ENCODE measurements around the gene UHMK1.
A peak's percentile ranks its signal among the peaks of the same experiment; 100 is the strongest.

UHMK1 gene

DNA sequence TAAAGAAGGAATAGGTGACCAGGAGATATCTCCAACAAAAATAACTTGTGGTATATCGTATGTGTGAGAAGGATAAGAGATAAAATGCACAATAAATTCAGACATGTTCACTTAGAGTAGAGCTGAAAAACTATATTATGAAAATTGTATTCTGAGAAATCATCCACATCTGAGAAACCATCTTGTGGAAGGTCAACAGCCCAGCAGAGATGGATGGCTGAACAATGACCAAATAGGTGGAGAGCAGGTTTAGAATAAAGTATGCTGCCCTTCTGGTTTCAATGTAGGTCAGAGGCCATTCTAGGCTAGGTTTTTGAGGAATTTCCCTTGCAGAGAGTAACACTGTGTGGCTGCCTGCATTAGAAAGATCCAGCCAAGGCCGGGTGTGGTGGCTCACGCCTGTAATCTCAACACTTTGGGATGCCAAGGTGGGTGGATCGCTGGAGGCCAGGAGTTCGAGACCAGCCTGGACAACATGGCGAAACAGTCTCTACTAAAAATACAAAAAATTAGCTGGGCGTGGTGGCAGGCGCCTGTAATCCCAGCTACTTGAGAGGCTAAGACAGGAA is 55.1 kb downstream of the UHMK1 start:
- H3K27ac ChIP-seq: peak overlapping the region; percentile 53; the same call in 1 of the 2 replicates
- TF ChIP-seq EZH2 (IDR thresholded peaks at IDR 0.05) (no peak), POLR2AphosphoS5 (IDR thresholded peaks at IDR 0.05; ENCODE audit: borderline replicate concordance, low read depth, low read length) (no peak), FOXP2 (optimal IDR thresholded peaks at IDR 0.05; ENCODE audit: control extremely low read depth, extremely low read length, insufficient read depth) (no peak)
- H3K9ac ChIP-seq (ENCODE audit: insufficient read length): no peak overlapping the region
- no peak for DNase-seq (ENCODE audit: low read depth, low spot score)
- no peaks in the 10 kb centered on the region for H3K36me3 ChIP-seq (ENCODE audit: insufficient read depth, low read length)
- H3K9me3 ChIP-seq (ENCODE audit: low read depth, low read length): no peaks in the 10 kb centered on the region
- no peak overlapping the region for H3K4me3 ChIP-seq

DNA sequence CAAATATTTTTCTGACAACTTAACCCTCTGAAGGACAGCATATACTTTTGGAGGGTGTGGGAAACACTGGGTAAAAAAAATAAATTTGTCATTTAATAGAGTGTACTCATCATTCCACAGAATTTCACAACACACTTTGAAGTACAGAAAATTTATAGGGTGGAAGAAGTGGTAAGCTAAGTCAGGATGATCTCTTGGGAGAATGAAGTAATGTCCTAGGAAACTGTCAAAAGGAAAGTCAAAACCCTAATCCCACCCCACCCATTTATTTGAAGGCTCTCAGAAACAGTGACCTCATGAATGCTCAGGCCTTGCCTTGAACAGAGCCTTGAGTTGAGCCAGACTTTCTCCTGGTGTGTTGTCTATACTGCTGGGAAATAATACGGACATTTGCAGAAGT is 56.6 kb downstream of the UHMK1 start:
- Histone ChIP-seq H3K36me3 (ENCODE audit: insufficient read depth, low read length) (no peaks in the 10 kb centered on the region), H3K27ac (no peak overlapping the region), H3K9me3 (ENCODE audit: low read depth, low read length) (no peaks in the 10 kb centered on the region), H3K4me3 (no peak overlapping the region), H3K9ac (ENCODE audit: insufficient read length) (no peak overlapping the region)
- TF ChIP-seq POLR2AphosphoS5 (IDR thresholded peaks at IDR 0.05; ENCODE audit: borderline replicate concordance, low read depth, low read length) (no peak), FOXP2 (optimal IDR thresholded peaks at IDR 0.05; ENCODE audit: control extremely low read depth, extremely low read length, insufficient read depth) (no peak), EZH2 (IDR thresholded peaks at IDR 0.05) (no peak)
- DNase-seq (ENCODE audit: low read depth, low spot score): no peak

GRCh38 chr1:162557536-162557935 is 59.9 kb downstream of the UHMK1 start:
- TF ChIP-seq EZH2 (IDR thresholded peaks at IDR 0.05): no peak
- TF ChIP-seq FOXP2 (optimal IDR thresholded peaks at IDR 0.05; ENCODE audit: control extremely low read depth, extremely low read length, insufficient read depth): no peak
- no peak for TF ChIP-seq POLR2AphosphoS5 (IDR thresholded peaks at IDR 0.05; ENCODE audit: borderline replicate concordance, low read depth, low read length)
- DNase-seq (ENCODE audit: low read depth, low spot score): no peak
- H3K9me3 ChIP-seq (ENCODE audit: low read depth, low read length): no peaks in the 10 kb centered on the region
- no peak overlapping the region for H3K27ac ChIP-seq
- H3K36me3 ChIP-seq (ENCODE audit: insufficient read depth, low read length): no peaks in the 10 kb centered on the region
- H3K9ac ChIP-seq (ENCODE audit: insufficient read length): no peak overlapping the region
- H3K4me3 ChIP-seq: no peak overlapping the region

DNA sequence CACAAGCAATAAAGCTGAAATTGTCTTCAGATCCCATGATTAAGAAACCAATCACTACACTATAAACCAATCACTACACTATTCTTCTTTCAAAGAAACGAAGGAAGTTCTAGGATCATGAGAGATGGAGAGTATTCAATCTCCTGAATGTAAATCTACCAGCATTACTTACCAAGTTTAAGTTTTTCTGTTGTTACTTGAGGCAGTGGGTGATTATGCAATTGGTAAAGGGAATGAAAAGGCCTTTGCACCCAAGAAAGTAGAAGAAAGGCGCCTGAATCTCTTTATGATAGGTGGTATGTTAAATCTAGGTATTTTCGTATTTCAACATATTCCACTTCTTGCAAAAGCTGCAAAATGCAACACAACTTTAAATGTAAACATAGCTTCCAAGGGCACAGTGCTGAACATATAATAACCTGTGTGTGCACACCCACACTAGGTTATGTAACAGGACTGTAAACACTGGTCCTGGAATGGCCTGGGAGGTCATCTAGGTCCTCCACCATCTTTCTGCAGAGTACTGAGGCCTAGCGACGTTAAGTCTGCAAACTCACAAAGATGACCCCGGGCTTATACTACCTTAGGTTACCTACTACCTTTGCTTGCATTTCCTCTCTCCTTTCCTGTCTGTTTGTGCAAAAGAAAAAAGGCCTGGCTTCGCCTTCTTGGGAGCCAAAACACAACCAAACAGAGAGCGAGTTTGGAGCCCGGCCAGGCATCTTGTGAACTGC is 62.9 kb downstream of the UHMK1 start:
- no peak for DNase-seq (ENCODE audit: low read depth, low spot score)
- H3K36me3 ChIP-seq (ENCODE audit: insufficient read depth, low read length): peaks cover 16% of the 10 kb centered on the region
- peak overlapping the region; percentile 55 for H3K9ac ChIP-seq (ENCODE audit: insufficient read length)
- no peaks in the 10 kb centered on the region for H3K9me3 ChIP-seq (ENCODE audit: low read depth, low read length)
- peak overlapping the region; percentile 91 for H3K4me3 ChIP-seq
- TF ChIP-seq EZH2 (IDR thresholded peaks at IDR 0.05) (no peak), FOXP2 (optimal IDR thresholded peaks at IDR 0.05; ENCODE audit: control extremely low read depth, extremely low read length, insufficient read depth) (no peak), POLR2AphosphoS5 (IDR thresholded peaks at IDR 0.05; ENCODE audit: borderline replicate concordance, low read depth, low read length) (no peak)
- H3K27ac ChIP-seq: 0 out of 2 replicates have a peak overlapping the region, but pooled peaks have one; percentile 17

DNA sequence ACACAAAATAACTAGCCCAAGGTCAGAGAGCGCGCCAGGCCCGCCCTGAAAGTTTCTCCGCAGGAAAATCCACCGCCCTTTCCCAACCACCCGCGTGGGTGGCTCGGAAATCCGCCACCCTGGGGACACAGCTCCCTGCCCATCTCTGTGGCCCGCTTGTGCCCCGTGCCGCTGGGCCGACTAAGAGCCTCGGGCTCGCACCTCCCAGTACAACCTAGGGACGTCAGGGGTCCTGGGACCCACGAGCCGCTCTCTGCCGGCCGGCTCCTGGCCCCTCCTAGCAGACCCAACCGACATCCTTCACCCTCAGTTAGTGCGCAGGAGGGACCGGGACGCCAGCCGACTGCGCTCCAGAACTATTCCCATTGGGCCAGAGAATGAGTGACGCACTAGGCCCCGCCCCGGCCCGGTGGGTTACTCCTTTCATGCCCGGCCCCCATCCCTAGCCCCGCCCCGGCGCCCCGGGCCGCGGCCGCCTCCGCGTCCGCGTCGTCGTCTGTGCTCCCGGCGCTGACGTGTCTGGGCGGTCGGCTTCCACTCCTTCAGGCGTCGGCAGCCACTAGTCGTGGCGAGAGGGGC is 63.5 kb downstream of the UHMK1 start:
- H3K27ac ChIP-seq: 0 out of 2 replicates have a peak overlapping the region, but pooled peaks have one; percentile 82
- TF ChIP-seq EZH2 (IDR thresholded peaks at IDR 0.05) (no peak), POLR2AphosphoS5 (IDR thresholded peaks at IDR 0.05; ENCODE audit: borderline replicate concordance, low read depth, low read length) (peak; percentile 61; the same call in 1 of the 2 replicates)
- H3K9ac ChIP-seq (ENCODE audit: insufficient read length): peak overlapping the region; percentile 88
- DNase-seq (ENCODE audit: low read depth, low spot score): peak; percentile 73
- peaks cover 23% of the 10 kb centered on the region for H3K36me3 ChIP-seq (ENCODE audit: insufficient read depth, low read length)
- peak overlapping the region; percentile 91 for H3K4me3 ChIP-seq
- H3K9me3 ChIP-seq (ENCODE audit: low read depth, low read length): no peaks in the 10 kb centered on the region

GRCh38 chr1:162561616-162562469 is 64.2 kb downstream of the UHMK1 start, which contains the start of gene UAP1:
Gene UAP1, plus strand, starts transcription at chr1:162561722. Its CDS starts 4,347 bp downstream, at chr1:162566069.
- Histone ChIP-seq H3K27ac (peak within 1 kb of the TSS; percentile 82), H3K4me3 (peak within 1 kb of the TSS; percentile 91), H3K9ac (ENCODE audit: insufficient read length) (peak within 1 kb of the TSS; percentile 88), H3K9me3 (ENCODE audit: low read depth, low read length) (no peaks in the 10 kb centered on the region), H3K36me3 (ENCODE audit: insufficient read depth, low read length) (peaks cover 30% of the 10 kb centered on the region)
- TF ChIP-seq FOXP2 (optimal IDR thresholded peaks at IDR 0.05; ENCODE audit: control extremely low read depth, extremely low read length, insufficient read depth): peak; percentile 23
- TF ChIP-seq POLR2AphosphoS5 (IDR thresholded peaks at IDR 0.05; ENCODE audit: borderline replicate concordance, low read depth, low read length): peak; percentile 95
- no peak for TF ChIP-seq EZH2 (IDR thresholded peaks at IDR 0.05)
- DNase-seq (ENCODE audit: low read depth, low spot score): no peak

- peaks cover 36% of the 10 kb centered on the region for H3K36me3 ChIP-seq (ENCODE audit: insufficient read depth, low read length)
- TF ChIP-seq POLR2AphosphoS5 (IDR thresholded peaks at IDR 0.05; ENCODE audit: borderline replicate concordance, low read depth, low read length): no peak
- TF ChIP-seq FOXP2 (optimal IDR thresholded peaks at IDR 0.05; ENCODE audit: control extremely low read depth, extremely low read length, insufficient read depth): no peak
- no peak for TF ChIP-seq EZH2 (IDR thresholded peaks at IDR 0.05)
- H3K4me3 ChIP-seq: peak overlapping the region; percentile 91
- H3K27ac ChIP-seq: peak overlapping the region; percentile 82
- H3K9me3 ChIP-seq (ENCODE audit: low read depth, low read length): no peaks in the 10 kb centered on the region
- peak overlapping the region; percentile 88 for H3K9ac ChIP-seq (ENCODE audit: insufficient read length)
- DNase-seq (ENCODE audit: low read depth, low spot score): peak; percentile 59
Measured at GRCh38 chr1:162562470-162562828, 64.8 kb downstream of the UHMK1 start.

Measured in SK-N-MC (cell line).